Skeletal muscle cell (primary cell): Measurements from ENCODE around the gene HOXA2.
A peak's percentile ranks its signal among the peaks of the same experiment; 100 is the strongest.

ENCODE experiments used
- DNase-seq: peaks from one replicate; pipeline ENCODE4 v3.0.0-alpha.2; 2010; ENCODE audit warnings: low read depth
- H3K4me3 ChIP-seq: 2 replicates; pipeline ENCODE4 v1.5.1; 2011; ENCODE audit warnings: low read depth, mild to moderate bottlenecking, control low read depth, low read length, moderate library complexity

HOXA2 gene

GRCh38 chr7:27092819-27093110, 9.7 kb downstream of the HOXA2 start:
- H3K4me3 ChIP-seq: no peak overlapping the region
- DNase-seq: no peak

- no peak overlapping the region for H3K4me3 ChIP-seq
- no peak for DNase-seq
Measured at GRCh38 chr7:27091941-27092818, 10.3 kb downstream of the HOXA2 start.

GRCh38 chr7:27091105-27091504, 11.4 kb downstream of the HOXA2 start:
- no peak overlapping the region for H3K4me3 ChIP-seq
- no peak for DNase-seq

GRCh38 chr7:27088002-27088922, 14.2 kb downstream of the HOXA2 start:
- DNase-seq: no peak
- H3K4me3 ChIP-seq: peak overlapping the region; percentile 13

GRCh38 chr7:27083646-27084045, 18.8 kb downstream of the HOXA2 start:
- no peak for DNase-seq
- H3K4me3 ChIP-seq: no peak overlapping the region

- no peak overlapping the region for H3K4me3 ChIP-seq
- DNase-seq: no peak
Measured at GRCh38 chr7:27082171-27082570, 20.3 kb downstream of the HOXA2 start.

- DNase-seq: no peak
- H3K4me3 ChIP-seq: no peak overlapping the region
Measured at GRCh38 chr7:27080844-27081436, 21.5 kb downstream of the HOXA2 start.

GRCh38 chr7:27079234-27079975, 23.1 kb downstream of the HOXA2 start:
- H3K4me3 ChIP-seq: no peak overlapping the region
- DNase-seq: no peak

GRCh38 chr7:27078616-27079233, 23.8 kb downstream of the HOXA2 start:
- H3K4me3 ChIP-seq: no peak overlapping the region
- DNase-seq: no peak

- no peak overlapping the region for H3K4me3 ChIP-seq
- no peak for DNase-seq
Measured at GRCh38 chr7:27073076-27073475, 29.4 kb downstream of the HOXA2 start.

- H3K4me3 ChIP-seq: no peak overlapping the region
- no peak for DNase-seq
Measured at GRCh38 chr7:27071622-27072390, 30.7 kb downstream of the HOXA2 start.

GRCh38 chr7:27068259-27068658, 34.2 kb downstream of the HOXA2 start:
- H3K4me3 ChIP-seq: no peak overlapping the region
- DNase-seq: no peak

- DNase-seq: no peak
- no peak overlapping the region for H3K4me3 ChIP-seq
Measured at GRCh38 chr7:27066148-27066547, 36.3 kb downstream of the HOXA2 start.

- no peak for DNase-seq
- no peak overlapping the region for H3K4me3 ChIP-seq
Measured at GRCh38 chr7:27065709-27066108, 36.8 kb downstream of the HOXA2 start.

GRCh38 chr7:27064661-27065060, 37.8 kb downstream of the HOXA2 start:
- DNase-seq: no peak
- no peak overlapping the region for H3K4me3 ChIP-seq

GRCh38 chr7:27064159-27064558, 38.3 kb downstream of the HOXA2 start:
- no peak overlapping the region for H3K4me3 ChIP-seq
- DNase-seq: no peak

GRCh38 chr7:27062946-27063345, 39.5 kb downstream of the HOXA2 start:
- no peak for DNase-seq
- no peak overlapping the region for H3K4me3 ChIP-seq

GRCh38 chr7:27053153-27053552, 49.3 kb downstream of the HOXA2 start:
- H3K4me3 ChIP-seq: no peak overlapping the region
- DNase-seq: no peak
